Caki2 (cell line): ENCODE results near the gene NBPF3. TPM values are rescaled to one million over a fixed set of nuclear protein-coding genes. Genes with fewer than 3 reads are reported as not detected.
"Not testable (repeated sequence)": the region's sequence is repeated elsewhere in the genome, so short reads cannot be mapped to it uniquely, and the experiment has no call there.

Source experiments
- DNase-seq: peaks from one replicate; pipeline ENCODE4 v3.0.0-alpha.2; 2015; ENCODE audit warnings: low read depth
- in situ Hi-C: cut with HindIII; loops from 2 replicates; pipeline ENCODE4 v1.10.0; 2016; ENCODE audit warnings: low sequenced_read_pairs, low pct_unique_long_range_greater_than_20kb, mixed read lengths
- total RNA-seq: library from RNA; depleted of rRNA; stranded (reverse); fragments of >200 nt; shearing (Covaris generic); gene quantifications from 2 replicates; pipeline ENCODE4 v1.2.3, GENCODE V29; 2014; ENCODE audit warnings: low replicate concordance; rRNA removed

Gene NBPF3
- 8.9 and 13.0 TPM in 2 replicates for total RNA-seq

DNA sequence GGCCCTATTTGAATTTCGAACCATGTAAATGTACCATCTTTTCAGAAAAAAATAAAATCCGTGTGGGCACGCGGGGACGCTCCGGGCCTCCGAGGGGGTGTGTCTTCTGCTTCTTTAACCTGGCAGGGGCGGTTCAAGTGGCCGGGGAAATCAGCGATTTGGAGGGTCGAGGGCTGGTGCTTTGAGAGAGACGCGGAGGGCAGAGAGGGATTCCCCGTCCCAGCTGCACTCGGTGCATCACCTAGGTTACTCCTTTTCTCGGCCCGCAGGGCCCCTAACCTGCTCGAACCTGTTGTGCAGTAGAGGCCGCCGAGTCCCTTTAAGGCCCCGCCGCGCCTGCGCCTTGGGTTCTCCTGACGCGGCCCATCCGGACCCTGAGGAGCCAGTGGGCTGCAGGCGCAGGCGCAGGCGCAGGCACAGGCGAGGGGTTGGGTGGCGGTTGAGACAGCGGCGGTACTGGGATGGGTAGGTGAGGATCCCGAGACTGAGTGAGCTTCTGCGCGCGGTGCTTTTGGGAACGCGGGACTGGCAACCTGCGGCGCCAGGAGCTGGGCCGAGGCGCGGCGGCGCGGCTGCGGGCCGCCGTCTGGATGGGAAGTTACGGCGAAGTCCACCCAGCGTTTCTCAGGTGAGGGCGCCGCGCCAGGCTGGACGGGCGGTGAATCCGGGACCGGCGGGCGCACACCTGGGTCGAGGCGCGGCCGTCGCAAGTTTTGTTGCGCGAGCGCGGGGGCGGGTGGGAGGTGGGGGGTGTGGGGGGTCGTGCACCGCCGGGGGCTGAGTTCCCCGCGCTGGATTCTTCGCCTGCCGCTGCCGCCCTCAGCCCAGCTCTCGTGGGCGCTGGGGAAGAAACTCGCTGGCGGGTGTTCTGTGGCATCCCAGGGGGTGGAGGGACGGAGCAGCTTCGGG lies at the start of gene NBPF3:
NBPF3 (plus strand) TSS at position 417 of the 909 bp plus-strand sequence. CDS start 4,950 bp downstream, outside the sequence.
- in situ Hi-C loops = no loop called here

DNA sequence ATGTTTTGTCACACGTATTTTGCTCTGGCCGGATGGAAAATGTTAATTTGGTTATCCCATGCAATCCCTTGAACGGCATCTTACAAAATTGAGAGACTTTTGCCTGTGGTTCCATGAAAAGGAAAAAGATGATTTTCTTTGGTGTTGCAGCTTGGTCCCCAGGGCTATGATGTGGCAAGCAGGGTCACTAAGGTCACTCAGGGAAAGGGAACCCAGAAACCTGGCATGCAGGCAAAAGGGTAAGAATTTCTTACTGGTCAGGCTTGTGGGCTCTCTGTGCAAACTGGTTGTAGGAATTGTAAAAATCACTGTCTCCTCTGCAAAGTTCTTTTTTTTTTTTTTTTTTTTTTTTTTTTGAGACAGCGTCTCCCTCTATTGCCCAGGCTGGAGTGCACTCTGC lies 48.4 kb upstream of the NBPF3 start:
- DNase-seq = no peak
- in situ Hi-C loops = no loop called here

More for the DNA sequence above, at the start of gene NBPF3:
- peak; percentile 83 for DNase-seq

DNA sequence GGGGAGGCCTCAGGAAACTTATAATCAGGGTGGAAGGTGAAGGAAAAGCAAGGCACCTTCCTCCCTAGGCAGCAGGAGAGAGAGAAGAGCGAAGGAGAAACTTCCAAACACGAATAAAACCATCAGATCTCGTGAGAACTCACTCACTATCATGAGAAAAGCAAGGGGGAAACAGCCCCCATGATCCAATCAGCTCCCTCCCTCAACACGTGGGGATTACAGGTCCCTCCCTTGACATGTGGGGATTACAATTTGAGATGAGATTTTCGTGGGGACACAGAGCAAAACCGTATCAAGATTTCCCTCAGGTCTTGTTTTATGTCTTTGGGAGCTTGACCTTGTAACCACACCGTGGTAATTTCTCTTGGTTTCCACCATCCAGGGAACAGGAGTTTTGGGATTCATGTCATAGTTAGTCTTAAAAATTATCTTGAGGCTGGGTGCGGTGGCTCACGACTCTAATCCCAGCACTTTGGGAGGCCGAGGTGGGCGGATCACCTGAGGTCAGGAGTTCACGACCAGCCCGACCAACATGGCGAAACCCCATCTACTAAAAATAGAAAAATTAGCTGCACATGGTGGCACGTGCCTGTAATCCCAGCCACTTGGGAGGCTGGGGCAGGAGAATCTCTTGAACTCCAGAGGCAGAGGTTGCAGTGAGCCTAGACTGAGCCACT lies 47.2 kb upstream of the NBPF3 start:
- in situ Hi-C loops = no loop called here
- no peak for DNase-seq

DNA sequence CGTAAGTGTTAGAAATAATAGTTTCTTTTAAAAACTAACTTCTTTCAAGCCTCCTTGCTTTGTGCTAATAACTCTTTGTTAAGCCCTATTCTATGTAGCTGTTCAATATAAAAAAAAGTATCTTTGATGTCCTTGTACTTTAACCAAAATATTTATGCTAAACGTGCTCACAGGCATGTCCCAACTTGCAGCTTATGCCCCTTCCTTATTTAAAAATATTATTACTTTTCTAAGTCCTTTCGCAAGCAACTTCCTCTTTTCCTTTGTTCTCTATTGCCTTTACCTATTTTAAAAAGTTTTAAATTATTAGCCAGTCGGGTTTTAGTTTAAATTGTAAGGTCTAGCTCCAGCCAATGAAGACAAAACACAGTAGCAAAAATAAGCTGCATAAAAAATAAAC lies 43.4 kb upstream of the NBPF3 start:
- in situ Hi-C loops = no loop called here
- DNase-seq = no peak

GRCh38 chr1:21397813-21398188 lies 42.1 kb upstream of the NBPF3 start:
- in situ Hi-C loops = no loop called here
- no peak for DNase-seq

DNA sequence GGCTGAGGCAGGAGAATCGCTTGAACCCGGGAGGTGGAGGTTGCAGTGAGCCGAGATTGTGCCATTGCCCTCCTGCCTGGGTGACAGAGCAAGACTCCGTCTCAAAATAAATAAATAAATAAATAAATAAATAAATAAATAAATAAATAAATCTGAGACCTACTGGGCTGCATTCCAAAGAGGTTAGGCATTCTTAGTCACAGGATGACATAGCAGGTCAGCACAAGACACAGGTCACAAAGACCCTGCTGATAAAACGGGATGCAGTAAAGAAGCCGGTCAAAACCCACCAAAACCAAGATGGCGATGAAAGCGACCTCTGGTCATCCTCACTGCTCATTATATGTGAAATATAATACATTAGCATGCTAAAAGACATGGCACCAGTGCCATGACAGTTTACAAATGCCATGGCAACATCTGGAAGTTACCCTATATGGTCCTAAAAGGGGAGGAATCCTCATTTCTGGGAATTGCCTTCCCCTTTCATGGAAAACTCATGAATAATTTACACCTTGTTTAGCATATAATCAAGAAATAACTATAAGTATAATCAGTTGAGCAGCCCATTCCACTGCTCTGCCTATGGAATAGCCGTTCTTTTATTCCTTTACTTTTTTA lies 38.1 kb upstream of the NBPF3 start:
- in situ Hi-C loops = not testable (repeated sequence)
- DNase-seq = peak; percentile 9

DNA sequence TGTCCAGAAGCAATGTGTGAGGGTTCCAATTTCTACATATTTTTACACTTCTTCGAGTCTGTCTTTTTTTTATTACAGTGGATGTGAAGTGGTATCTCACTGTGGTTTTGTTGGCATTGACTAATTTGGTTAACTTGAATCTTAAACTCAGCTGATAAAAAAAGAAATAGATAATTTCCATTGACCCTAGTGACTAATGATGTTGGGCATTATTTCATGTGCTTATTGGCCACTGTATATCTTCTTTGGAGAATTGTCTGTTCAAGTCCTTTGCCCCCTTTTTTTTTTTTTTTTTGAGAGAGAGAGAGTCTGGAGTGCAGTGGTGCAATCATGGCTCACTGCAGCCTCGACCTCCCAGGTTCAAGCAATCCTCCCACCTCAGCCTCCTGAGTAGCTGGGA lies 33.3 kb upstream of the NBPF3 start:
- DNase-seq = no peak
- in situ Hi-C loops = no loop called here

- DNase-seq, in situ Hi-C loops: not testable (repeated sequence)
Observed at GRCh38 chr1:21409897-21410296, 30.0 kb upstream of the NBPF3 start.

DNA sequence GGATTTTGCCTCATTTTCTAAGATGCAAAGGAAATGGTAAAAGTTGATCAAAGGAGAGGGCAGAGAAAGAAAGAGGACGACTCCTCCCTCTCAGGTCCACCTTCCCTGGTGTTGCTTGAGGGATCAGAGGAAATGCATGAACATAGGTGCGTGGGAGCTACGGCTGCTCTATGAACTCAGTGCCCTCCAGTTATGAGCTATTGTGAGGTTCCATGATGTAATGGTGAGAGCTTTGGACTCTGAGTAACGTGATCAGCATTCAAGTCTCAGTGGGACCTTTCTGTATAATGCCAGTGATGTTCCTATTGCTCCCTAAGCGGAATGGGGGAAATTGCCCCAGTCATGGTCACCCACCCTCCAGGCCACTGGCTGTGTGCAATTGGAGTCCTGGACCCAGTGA lies 25.9 kb upstream of the NBPF3 start:
- DNase-seq = no peak
- in situ Hi-C loops = no loop called here

- DNase-seq, in situ Hi-C loops: not testable (repeated sequence)
Observed at GRCh38 chr1:21420378-21420777, 19.6 kb upstream of the NBPF3 start.

DNA sequence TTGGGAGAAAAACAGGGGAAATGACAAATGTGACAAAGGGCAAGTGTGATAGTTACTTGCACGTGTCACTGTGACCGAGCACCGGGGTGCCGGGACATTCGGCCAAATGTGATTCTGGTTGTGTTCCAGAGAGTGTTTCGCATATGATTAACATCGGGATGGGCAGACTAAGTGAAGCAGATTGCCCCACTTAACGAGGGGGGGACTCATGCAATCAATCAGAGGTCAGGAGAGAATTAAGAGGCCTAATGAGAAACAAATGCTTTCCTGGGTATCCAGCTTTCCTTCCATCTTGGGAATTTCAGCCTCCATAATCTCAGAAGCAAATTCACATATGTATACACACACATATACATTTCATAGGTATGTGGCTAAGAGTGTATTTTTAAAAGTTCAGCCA lies 18.6 kb upstream of the NBPF3 start:
- in situ Hi-C loops, DNase-seq: not testable (repeated sequence)

DNA sequence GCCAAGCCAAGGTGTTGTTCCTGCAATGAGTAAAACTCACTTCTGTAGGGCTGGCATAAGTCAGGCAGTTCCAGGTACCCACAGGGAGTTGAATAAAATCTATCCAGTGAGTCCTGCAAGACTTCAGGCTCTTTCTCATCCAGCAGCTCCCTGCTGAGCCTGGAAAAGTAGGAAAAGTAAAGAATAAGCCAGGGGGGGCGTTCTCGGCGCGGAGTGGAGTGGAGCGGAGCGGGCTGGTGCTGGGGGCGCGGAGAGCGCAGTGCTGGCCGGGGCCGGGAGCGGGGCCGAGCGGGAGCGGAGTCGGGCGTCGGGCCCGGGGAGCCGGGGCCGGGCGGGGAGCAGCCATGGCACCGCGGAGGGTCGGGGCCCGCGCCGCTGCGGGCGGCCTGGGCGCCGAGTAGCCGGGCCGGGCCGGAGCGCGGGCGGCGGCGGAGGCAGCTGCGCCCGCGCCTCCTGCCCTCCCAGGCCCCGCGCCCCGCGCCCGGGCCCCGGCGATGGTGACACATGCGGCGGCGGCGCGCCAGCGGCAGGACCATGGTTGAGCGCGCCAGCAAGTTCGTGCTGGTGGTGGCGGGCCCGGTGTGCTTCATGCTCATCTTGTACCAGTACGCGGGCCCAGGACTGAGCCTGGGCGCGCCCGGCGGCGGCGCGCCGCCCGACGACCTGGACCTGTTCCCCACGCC lies 12.0 kb upstream of the NBPF3 start:
- DNase-seq, in situ Hi-C loops: not testable (repeated sequence)

DNA sequence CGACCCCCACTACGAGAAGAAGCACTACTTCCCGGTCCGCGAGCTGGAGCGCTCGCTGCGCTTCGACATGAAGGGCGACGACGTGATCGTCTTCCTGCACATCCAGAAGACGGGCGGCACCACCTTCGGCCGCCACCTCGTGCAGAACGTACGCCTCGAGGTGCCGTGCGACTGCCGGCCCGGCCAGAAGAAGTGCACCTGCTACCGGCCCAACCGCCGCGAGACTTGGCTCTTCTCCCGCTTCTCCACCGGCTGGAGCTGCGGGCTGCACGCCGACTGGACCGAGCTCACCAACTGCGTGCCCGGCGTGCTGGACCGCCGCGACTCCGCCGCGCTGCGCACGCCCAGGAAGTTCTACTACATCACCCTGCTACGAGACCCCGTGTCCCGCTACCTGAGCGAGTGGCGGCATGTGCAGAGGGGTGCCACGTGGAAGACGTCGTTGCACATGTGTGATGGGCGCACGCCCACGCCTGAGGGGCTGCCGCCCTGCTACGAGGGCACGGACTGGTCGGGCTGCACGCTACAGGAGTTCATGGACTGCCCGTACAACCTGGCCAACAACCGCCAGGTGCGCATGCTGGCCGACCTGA lies 11.4 kb upstream of the NBPF3 start:
- in situ Hi-C loops = not testable (repeated sequence)

DNA sequence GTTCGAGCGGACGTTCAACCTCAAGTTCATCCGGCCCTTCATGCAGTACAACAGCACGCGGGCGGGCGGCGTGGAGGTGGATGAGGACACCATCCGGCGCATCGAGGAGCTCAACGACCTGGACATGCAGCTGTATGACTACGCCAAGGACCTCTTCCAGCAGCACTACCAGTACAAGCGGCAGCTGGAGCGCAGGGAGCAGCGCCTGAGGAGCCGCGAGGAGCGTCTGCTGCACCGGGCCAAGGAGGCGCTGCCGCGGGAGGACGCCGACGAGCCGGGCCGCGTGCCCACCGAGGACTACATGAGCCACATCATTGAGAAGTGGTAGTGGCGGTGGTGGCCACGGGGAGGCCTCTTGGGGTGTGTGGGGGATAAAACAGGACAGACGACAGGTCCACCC lies 10.7 kb upstream of the NBPF3 start:
- in situ Hi-C loops, DNase-seq: not testable (repeated sequence)

More for the DNA sequence above, 11.4 kb upstream of the NBPF3 start:
- not testable (repeated sequence) for DNase-seq

- in situ Hi-C loops, DNase-seq: not testable (repeated sequence)
Observed at GRCh38 chr1:21430875-21431274, 9.1 kb upstream of the NBPF3 start.

DNA sequence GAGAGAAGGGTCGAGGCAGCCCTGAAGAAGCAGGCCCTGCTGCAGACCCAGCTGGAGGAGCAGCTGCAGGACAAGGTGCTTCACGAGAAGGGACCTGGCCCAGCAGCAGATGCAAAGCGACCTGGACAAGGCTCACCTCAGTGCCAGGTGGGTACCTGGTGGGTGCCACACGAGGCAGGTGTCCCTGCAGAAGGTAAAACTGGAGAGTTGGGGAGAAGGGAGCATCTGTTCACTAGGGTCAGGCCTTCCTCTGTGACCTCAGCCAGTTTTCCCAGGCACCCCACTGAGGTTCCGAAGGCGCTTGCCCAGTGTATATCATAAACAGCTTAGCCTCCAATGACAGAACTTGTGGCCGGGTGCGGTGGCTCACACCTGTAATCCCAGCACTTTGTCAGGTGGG lies 5.5 kb upstream of the NBPF3 start:
- DNase-seq = no peak
- in situ Hi-C loops = no loop called here

DNA sequence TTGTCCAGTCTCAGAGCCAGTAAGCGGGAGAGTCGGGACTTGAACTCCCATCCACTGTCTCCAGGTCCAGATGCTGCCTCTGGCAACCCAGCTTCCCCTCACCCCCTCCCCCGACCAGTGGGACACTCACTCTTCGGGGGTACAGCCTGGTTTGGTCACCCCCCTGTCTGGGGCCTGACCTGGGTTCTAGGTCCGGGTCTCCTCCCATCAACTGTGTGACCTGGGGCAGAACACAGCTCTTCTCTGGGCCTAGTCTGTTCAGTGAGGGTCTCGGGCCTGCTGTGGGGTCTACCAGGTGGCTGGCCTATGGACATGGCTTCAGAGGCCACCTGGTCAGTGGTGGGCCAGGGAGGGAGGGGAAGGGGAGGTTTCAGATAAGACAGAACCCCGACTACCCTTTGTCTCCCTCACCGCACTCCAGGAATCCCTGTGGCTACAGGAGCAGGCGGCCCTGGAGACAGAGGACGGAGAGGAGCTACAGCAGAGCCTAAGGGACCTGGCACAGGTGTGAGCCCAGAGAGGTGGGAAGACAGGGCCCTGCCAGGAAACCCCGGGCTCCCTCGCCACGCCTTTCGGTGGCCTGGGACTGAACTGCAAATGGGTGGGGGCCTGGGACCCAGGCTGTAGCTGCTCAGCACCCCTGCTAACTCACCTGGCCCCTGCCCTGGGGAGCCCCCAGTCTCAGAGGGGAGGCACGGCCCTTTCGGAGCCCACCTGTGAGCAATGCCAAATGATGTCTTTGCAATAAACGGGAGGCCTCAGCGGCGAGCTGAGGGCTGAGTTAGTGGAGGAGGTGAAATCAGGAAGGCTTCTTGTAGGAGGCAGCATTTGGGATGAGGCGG lies 4.1 kb upstream of the NBPF3 start:
- in situ Hi-C loops = no loop called here
- no peak for DNase-seq
